ENCODE data around the gene PRKCE. TPM values are rescaled to one million over a fixed set of nuclear protein-coding genes. Genes with fewer than 3 reads are reported as not detected.

PRKCE gene
- total and polyA plus RNA-seq, 2 experiments from 2014 or later, result 0.94 to 1.2 TPM

DNA sequence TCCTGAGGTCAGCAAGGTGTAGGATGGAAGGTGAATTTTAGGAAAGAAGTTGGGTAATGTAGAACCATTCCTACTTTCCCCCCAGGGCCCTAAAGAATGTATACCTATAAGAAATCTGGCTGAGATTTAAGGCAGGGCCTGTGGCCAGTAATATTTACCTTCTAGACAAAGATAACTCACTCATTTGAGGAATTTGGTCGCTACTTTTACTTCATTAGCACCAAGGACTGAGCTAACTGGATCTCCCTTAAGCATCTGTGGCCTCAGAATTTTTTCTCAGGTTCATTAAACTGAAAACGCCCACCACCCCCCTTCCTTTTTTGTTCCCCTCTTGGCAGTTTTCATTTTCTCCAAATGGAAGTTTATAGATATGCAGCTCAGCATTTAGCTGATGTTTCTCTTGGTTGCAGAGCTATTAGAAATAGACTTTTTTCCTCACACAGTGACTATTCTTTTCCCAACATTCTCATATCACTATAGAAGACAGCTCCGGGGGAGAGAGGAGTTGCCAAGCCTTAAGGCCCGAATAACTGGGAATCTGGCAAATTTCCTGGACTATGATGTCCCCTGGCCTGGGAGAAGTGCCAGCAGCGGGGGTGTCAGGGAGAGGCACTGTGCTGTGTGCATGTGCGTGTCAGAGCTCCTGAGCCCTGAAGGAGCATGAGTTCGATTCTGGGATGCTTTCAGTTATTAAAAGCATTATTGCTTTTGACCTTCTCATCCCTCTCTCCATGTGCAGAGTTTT lies 310.9 kb downstream of the PRKCE start (continued):
- TF ChIP-seq ZNF331 (CRISPR knock-in tag; IDR thresholded peaks at IDR 0.05; ENCODE audit: low read depth), result no peak
- no peak for TF ChIP-seq ZNF114 (CRISPR knock-in tag; IDR thresholded peaks at IDR 0.05)
- no peak for TF ChIP-seq ETS1 (IDR thresholded peaks at IDR 0.05)
- TF ChIP-seq EZH2phosphoT487 (IDR thresholded peaks at IDR 0.05; ENCODE audit: unreplicated experiment), result no peak
- no peak for TF ChIP-seq STAT1 (IDR thresholded peaks at IDR 0.05; ENCODE audit: unreplicated experiment)
- TF ChIP-seq CREB1 (CRISPR knock-in tag; IDR thresholded peaks at IDR 0.05; ENCODE audit: low read depth), result no peak
- TF ChIP-seq, protein P1, sequence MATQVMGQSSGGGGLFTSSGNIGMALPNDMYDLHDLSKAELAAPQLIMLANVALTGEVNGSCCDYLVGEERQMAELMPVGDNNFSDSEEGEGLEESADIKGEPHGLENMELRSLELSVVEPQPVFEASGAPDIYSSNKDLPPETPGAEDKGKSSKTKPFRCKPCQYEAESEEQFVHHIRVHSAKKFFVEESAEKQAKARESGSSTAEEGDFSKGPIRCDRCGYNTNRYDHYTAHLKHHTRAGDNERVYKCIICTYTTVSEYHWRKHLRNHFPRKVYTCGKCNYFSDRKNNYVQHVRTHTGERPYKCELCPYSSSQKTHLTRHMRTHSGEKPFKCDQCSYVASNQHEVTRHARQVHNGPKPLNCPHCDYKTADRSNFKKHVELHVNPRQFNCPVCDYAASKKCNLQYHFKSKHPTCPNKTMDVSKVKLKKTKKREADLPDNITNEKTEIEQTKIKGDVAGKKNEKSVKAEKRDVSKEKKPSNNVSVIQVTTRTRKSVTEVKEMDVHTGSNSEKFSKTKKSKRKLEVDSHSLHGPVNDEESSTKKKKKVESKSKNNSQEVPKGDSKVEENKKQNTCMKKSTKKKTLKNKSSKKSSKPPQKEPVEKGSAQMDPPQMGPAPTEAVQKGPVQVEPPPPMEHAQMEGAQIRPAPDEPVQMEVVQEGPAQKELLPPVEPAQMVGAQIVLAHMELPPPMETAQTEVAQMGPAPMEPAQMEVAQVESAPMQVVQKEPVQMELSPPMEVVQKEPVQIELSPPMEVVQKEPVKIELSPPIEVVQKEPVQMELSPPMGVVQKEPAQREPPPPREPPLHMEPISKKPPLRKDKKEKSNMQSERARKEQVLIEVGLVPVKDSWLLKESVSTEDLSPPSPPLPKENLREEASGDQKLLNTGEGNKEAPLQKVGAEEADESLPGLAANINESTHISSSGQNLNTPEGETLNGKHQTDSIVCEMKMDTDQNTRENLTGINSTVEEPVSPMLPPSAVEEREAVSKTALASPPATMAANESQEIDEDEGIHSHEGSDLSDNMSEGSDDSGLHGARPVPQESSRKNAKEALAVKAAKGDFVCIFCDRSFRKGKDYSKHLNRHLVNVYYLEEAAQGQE (IDR thresholded peaks at IDR 0.05; ENCODE audit: unreplicated experiment), result no peak

- no peaks in the 10 kb centered on the region for H3K36me3 ChIP-seq (ENCODE audit: insufficient read depth)
- H3K27me3 ChIP-seq (ENCODE audit: insufficient read depth), result no peaks in the 10 kb centered on the region
- Mint-ChIP-seq H3K4me3 (no peak overlapping the region), H3K9me3 (no peaks in the 10 kb centered on the region), H3K27me3 (ENCODE audit: insufficient read depth, low read depth, poor library complexity) (peaks cover 3% of the 10 kb centered on the region), H3K36me3 (ENCODE audit: low read depth) (no peaks in the 10 kb centered on the region), H3K27ac (no peak overlapping the region), H3K4me1 (peaks cover 29% of the 10 kb centered on the region)
- ATAC-seq (no peak), DNase-seq (ENCODE audit: low spot score) (no peak)
- H3K27ac ChIP-seq (ENCODE audit: low read depth), result no peak overlapping the region
- H4K20me1 ChIP-seq (replicated peaks; ENCODE audit: insufficient read depth), result no peaks in the 10 kb centered on the region
- H3K9me2 ChIP-seq (ENCODE audit: insufficient read depth), result 0 out of 2 replicates have a peak, but pooled peaks cover 7% of the 10 kb centered on the region
- no peaks in the 10 kb centered on the region for H3K79me2 ChIP-seq (replicated peaks; ENCODE audit: insufficient read depth)
- peaks cover 18% of the 10 kb centered on the region for H3K4me1 ChIP-seq (ENCODE audit: insufficient read depth)
- H3F3A ChIP-seq (replicated peaks; ENCODE audit: low read depth), result no peaks in the 10 kb centered on the region
- no peak overlapping the region for H2AFZ ChIP-seq
- H3K4me2 ChIP-seq, result no peak overlapping the region
- H3K4me3 ChIP-seq, result no peak overlapping the region
- TF ChIP-seq EZH2 (IDR thresholded peaks at IDR 0.05; ENCODE audit: low read depth, unreplicated experiment) (no peak), EZH2phosphoT487 (IDR thresholded peaks at IDR 0.05; ENCODE audit: unreplicated experiment) (no peak), ETS1 (IDR thresholded peaks at IDR 0.05) (no peak), NANOG (IDR thresholded peaks at IDR 0.05; ENCODE audit: borderline replicate concordance) (no peak), ZNF331 (CRISPR knock-in tag; IDR thresholded peaks at IDR 0.05; ENCODE audit: low read depth) (no peak), STAT1 (IDR thresholded peaks at IDR 0.05; ENCODE audit: unreplicated experiment) (no peak), JUNB (IDR thresholded peaks at IDR 0.05; ENCODE audit: unreplicated experiment) (no peak), ZNF114 (CRISPR knock-in tag; IDR thresholded peaks at IDR 0.05) (no peak), POLR2AphosphoS5 (IDR thresholded peaks at IDR 0.05; ENCODE audit: low read depth) (no peak)
- TF ChIP-seq, protein P2, sequence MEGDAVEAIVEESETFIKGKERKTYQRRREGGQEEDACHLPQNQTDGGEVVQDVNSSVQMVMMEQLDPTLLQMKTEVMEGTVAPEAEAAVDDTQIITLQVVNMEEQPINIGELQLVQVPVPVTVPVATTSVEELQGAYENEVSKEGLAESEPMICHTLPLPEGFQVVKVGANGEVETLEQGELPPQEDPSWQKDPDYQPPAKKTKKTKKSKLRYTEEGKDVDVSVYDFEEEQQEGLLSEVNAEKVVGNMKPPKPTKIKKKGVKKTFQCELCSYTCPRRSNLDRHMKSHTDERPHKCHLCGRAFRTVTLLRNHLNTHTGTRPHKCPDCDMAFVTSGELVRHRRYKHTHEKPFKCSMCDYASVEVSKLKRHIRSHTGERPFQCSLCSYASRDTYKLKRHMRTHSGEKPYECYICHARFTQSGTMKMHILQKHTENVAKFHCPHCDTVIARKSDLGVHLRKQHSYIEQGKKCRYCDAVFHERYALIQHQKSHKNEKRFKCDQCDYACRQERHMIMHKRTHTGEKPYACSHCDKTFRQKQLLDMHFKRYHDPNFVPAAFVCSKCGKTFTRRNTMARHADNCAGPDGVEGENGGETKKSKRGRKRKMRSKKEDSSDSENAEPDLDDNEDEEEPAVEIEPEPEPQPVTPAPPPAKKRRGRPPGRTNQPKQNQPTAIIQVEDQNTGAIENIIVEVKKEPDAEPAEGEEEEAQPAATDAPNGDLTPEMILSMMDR (conservative IDR thresholded peaks at IDR 0.05; ENCODE audit: low read depth in 2 of 2), result no peak
These were observed 312.3 kb downstream of the PRKCE start for GRCh38 chr2:45963816-45964215.
